ENCODE measurements around the gene CDNF.

GRCh38 chr10:14806318-14806717 lies 31.5 kb downstream of the CDNF start:
- no peak for TF ChIP-seq CTCF (IDR thresholded peaks at IDR 0.05; ENCODE audit: poor library complexity)
- no peak for TF ChIP-seq EZH2phosphoT487 (IDR thresholded peaks at IDR 0.05; ENCODE audit: low read depth, severe bottlenecking, unreplicated experiment)
- no peak for TF ChIP-seq EZH2 (IDR thresholded peaks at IDR 0.05; ENCODE audit: borderline replicate concordance)

All from hepatocyte (in vitro differentiated cells).